ENCODE measurements around the gene SFT2D3.

Gene SFT2D3, protein sequence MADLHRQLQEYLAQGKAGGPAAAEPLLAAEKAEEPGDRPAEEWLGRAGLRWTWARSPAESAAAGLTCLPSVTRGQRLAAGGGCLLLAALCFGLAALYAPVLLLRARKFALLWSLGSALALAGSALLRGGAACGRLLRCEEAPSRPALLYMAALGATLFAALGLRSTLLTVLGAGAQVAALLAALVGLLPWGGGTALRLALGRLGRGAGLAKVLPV

DNA sequence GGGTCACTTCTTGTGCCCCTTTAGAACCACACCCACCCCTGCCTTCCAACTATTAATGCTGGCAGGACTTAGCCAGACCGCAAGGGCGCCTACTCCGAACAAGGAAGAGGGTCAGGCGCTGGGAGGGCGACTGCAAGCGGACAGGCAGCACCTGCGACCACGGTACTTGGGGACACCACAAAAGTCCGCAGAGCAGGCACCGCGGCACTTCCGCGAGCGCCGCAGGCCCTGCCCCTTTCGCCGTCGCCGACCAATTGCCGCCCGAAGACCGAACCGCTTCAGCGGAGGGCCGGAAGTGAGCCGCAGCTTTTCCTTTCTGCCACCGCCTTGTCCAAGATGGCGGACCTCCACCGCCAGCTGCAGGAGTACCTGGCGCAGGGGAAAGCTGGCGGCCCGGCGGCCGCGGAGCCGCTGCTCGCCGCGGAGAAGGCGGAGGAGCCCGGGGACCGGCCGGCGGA, at the start of gene SFT2D3:
Gene SFT2D3, plus strand, starts transcription at position 305 of the 458 bp plus-strand sequence. Its CDS starts 32 bp downstream, at position 337.
- peak; percentile 97 for DNase-seq

DNA sequence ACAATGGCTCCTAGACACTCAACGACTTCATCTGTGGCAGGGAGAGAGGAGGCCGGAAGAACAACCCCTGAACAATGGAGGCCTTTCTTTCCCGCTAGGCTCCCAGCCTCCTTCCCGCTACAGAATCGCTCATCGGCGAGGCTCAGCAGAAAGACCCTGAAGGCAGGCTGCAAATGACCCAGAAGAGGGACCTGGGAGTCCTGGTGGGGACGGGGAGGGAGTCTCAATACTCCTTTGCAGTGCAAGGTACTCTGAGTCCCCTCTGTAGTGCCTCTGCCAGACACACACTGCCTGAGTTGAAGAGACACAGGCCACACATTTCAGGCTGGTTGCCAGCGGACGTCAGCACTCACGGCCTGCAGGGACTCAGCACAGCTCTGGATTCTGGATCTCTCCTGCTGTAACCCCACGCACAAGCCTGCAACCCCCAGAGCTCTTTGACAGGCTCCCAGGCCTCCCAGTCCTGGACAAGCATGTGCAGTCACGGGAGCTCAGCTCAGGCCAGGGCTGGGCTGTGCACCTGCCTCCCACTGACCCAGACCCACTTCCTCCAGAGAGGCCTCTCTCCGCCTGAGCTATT, 49.2 kb upstream of the SFT2D3 start:
- DNase-seq, result peak; percentile 30

DNA sequence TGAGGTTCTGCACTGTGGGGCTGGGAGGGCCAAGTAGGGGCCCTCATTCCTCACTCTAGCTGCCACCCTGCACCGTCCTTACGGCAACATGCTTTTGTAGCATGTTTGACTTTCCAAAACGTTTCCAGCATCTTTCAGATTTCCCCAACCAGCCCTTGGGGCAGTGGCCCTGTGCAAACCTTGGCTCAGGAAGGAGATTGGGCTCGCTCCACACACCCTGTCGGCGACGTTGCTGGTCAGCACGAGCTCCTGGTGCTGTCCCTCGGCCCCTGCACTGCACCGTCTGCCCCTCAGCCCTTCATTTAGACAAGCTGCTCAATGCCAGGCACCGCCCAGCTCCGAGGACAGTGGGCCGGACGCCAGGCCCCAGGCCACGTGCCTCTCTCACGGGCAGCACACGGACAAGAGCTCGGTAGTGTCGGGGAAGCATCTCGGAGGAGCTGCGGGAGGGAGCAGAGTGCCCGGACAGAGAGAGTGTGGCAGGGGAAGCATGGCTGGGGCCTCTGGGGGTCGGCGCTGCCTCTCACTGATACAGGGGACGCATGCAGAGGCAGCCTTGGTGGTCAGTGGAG, 48.4 kb upstream of the SFT2D3 start:
- DNase-seq, result no peak

DNA sequence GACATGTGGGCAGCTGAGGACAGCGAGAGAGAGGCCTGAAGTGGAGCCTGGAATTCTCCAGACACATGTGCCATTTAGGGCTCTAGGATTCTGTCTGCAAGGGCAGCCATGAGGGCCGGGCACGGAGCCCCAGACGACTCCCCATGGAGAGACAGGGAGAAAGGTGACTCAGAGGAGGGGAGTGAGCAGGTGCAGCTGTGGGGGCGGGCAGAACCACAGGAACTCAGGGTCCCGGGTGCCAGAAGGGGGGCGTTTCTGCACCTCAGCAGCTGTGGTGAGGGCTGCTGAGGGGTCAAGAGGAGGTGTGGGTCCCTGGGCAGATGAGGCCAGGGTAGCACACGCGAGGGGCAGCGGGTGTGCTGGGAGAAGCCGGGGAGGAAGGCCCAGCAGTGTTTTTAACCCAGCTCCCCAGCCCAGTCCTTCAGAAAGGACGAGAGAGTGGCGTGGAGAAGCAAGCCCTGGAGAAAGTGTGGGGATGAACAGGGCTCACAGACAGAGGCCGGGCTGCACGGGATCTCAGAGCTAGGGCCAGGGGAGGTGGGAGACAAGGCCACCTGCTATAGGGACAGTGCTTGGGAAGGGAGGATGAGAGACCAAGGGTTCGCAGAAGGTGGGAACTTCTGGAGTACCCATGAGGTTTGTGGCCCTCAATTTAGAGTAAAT, 47.7 kb upstream of the SFT2D3 start:
- DNase-seq, result no peak

DNA sequence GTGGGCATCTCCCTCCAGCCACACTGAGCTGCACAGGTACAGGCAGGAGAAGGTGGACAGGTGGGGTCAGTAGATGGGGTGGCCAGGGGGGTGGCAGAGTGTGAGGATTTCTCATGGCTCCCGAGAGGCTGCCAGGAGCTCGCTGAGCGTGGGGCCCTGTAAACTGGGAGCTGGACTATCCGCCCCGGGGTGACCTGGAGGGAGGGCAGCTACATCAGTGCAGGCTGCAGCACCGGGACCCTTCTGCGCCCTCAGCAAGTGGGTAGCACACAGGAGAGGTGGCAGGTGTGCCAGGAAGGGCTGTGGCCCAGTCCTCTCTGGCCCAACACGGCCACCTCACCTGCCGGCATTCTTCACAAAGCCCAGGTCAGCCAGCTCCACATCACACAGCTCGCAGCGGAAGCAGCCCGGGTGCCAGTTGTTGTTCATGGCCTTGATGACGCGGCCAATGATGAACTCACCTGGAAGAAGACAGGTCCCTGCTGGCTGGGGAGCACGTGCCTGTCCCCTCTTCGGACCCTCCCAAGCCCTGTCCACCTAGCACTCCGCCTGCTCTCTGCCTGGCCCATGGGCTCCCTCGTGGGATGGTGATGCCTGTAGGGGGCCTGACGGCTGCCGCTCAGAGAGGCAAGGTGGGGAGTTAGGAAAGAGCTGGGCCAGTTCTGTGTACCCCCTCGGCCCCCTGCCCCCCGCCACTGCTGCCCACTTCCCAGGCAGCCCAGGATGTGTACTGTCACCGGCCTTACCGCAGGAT, 47.0 kb upstream of the SFT2D3 start:
- no peak for DNase-seq

DNA sequence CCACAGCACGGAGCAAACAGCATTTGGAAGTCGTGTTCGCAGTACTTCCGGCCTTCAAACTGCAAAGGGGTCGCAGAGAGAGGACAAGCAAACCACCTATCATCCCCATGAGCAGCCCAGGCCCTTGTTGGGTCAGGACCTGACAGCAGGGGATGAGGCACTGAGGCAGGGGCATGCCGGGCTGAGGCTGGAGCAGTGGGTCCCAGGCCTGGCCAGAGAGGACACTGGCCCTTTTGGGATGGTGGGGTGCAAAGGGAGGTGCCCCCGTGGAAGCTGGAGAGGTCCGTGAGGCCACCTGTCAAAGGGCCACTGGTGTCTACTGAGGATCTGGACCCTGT, 46.5 kb upstream of the SFT2D3 start:
- DNase-seq, result no peak

DNA sequence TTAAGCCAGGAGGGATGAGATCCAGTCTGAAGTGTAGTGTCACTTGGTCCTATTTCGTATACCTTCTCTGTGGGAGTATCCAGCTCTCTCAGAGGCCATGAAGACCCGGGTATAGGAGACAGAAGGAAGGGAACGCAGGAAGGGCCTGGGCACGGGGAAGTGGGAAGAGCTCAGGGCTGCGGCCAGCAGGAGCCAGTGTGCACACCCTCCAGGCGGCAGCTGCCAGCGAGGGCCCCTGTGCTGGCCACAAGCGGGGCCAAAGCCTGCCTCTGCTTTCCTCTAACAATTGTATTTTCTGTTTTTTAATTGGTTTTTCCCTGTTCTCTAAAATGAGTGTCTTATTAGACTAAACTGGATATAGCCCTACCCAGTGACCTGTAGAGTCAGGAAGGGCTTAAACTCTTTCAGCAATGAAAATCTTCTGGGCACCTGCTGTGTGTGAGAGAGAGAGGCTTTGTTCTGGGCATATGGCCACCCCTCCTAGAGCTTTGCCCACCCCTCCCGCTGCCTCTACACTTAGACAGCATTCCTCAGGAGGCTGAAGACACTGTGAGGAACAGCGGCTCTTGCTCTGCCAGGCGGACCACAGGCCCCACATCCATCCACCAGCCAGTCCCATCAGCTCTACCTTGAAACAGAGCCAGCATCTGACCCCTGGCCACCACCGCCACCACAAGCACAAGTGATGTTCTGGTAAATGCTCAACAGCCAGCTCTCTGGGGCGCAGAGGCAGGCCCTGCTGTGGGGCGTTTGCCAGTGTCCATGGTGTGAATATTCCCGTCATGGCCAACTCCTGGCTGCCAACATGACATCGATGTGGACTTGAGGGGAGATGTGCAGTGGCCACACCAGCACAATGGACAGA, 45.9 kb upstream of the SFT2D3 start:
- no peak for DNase-seq

DNA sequence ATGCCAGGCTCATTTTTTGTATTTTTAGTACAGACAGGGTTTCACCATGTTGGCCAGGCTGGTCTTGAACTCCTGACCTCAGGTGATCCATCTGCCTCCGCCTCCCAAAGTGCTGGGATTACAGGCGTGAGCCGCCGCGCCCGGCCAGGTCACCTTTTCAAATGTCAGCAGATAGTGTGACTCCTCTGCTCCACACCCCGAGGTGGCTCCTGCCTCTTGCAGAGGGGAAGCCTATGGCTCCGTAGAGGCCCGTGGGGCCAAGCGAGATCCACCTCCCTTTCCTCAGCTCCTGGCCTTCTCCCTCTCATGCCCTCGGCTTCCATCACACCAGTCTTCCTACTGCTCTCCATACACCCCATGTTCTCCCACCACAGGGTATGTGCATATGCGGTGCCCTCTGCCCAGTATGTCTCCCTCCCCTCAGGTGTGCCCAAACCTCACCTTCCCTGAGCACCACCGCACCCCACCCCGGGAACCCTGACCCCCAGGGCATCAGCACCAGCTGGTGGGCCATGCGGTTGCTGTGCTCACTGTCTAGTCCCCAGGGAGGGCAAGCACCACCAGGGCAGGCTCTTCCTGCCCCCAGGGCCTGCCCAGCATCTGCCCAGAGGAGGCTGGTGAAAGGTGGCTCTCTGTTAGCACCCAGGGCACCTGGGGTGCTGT, 44.6 kb upstream of the SFT2D3 start:
- DNase-seq, result no peak

DNA sequence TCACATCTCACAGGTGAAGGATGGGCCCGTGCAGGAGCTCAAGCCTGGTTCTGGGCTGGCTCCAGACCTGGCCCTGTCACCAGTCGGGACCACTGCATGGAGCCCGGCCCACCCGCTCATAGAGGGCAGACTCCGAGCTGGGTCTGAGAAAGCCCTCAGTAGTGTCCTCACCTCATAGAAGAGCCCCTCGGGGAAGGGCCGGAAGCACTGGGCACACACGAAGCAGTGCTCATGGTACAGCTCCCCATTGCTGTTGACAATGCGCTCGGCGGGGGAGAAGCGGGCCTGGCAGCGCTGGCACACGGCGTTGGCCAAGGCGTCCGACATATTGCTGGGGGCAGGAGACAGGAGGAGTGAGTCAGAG, 44.1 kb upstream of the SFT2D3 start:
- DNase-seq, result no peak

DNA sequence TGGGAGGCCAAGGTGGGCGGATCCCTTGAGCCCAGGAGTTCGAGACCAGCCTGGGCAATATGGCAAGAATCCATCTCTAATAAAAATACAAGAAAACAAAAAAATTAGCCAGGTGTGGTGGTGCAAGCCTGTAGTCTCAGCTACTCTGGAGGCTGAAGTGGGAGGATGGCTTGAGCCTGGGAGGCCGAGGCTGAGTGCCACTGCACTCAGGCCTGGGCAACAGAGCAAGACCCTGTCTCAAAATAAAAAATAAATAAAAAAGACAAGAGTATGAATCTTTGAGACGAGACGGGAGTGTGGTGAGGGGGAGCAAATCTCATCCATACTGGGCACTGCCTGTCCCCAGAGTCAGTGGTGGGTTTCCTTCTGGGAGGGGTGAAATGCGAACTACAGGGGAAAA, 43.2 kb upstream of the SFT2D3 start:
- DNase-seq, result no peak

DNA sequence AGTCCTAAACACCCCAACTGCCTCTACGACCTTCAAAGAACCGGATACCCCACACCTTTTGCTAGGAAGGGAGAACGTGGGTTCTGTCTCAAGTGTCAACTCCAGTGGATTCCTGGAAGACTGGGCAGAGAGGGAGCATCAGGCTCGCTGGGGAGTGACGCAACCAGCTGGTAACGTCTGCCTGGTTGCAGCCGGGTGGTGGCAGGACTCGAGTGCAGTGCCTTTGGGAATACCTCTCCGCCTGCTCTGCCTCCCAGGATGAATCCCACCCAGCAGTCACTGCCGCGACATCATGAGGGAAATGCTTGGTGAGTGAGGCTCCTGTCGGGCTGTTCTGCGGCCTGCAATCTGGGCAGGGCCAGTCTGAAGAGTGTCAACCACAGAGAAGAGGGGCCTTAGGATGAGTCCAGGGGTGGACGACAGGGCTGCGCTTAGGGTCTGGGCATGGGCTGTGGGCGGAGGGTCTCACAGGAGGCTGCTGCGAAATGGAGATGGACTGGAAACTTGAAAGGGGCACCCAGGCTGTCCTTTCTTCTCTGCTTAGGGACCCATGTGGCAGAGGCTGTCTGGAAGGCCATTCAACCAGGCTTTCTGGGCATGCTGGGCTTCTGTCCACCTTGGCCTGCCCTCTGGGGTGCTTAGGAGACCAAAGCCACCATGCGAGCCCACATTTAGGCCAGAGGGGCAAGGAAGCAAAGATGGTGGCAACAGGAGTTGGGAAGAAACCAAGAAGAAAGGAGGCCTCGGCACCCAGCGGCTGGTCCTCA, 42.5 kb upstream of the SFT2D3 start:
- no peak for DNase-seq

DNA sequence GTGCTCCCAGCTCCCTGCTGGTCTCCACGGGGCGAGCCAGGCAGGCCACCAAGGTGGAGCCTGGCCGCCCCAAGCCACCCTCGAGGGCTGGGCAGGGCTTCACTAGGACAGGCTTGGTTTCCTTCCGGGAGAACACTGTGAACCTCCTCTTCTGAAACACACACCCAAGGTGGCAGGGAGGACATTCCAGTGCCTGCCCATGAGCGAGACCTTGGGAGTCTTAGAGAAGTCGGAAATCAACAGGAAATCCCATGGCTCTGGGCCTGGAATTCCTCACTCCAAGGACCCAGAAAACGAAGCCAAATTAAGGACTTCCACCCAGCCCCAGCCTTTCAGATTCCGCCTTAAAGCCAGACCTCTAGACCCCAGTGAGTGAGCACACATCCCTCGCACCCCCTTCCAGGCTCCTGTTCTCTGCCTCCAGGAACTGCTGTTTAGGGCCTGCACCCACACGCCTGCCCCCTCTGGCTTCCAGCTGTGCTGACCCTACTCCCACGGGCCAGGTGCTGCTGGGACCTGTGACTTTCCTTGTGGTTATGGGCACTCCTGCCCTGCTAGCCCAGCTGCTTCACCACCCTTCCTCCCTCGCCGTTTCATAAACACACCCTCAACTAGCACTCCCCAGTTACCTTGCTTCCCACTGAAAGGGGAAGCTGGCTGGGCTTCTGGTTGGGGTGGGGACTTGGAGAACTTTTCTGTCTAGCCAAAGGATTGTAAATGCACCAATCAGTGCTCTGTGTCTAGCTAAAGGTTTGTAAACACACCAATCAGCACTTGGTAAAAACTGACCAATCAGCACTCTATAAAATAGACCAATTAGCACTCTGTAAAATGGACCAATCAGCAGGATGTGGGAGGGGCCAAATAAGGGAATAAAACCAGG, 41.6 kb upstream of the SFT2D3 start:
- DNase-seq, result peak; percentile 42

DNA sequence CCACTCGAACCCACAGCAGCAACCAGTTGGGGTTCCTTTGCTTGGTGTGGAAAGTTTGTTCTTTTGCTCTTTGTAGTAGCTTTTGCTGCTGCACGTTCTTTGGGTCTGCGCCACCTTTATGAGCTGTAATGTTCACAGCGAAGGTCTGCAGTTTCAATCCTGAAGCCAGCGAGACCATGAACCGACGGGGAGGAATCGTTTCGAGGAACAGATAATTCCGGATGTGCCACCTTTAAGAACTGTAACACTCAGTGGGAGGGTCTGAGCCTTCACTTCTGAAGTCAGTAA, 41.1 kb upstream of the SFT2D3 start:
- DNase-seq, result no peak

DNA sequence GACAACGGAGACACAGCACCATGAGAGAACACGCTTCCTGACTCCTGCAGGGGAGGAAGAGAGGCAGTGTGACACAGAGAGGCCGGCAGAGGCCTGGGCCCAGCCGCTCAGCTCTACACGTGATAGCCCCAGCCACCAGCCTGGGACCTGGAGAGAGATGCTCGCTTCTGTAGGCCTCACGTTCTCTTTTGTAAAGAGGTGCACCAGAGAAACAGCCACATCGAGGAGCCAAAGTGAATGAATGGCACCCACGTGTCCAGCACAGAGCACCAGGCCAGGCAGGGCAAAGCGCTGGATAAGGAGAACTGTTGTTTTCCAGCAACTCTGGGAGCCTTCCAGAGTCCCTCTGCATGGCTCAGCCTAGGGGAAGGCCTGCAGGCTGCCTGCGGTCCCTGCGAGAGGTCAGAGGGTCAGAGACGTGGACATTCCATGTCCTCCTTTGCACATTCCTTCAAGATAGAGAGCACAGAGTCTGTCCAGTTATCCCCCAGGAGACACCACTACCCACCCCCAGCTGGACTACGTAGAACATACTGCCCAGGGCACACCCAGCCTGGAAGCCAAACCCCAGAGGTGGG, 40.1 kb upstream of the SFT2D3 start:
- DNase-seq, result no peak

DNA sequence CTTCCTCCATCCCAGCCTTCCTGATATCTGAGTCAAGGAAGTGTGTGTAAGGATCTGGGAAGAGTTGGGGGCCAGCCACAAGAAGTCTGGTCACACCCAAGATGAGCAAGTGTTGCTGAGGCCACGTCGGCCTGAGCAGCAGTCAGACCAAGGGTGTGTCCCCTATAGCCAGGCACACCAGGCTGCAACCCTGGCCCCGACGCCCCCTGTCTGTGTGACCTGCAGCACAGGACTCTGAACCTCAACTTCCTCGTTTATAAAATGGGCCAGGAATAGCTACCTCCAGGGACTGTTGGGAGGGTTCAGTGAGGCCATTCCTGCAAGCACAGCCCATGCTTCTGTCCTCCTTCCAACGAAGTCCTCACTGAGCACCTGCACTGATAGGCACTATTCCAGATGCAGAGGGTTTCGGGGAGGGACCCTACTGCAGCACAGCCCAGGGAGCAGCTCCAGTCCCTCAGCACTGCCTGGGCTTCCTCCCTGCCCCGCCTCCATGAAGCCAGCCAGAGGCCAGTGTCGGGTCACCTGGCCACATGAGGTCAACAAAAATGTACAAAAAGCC, 39.3 kb upstream of the SFT2D3 start:
- no peak for DNase-seq

DNA sequence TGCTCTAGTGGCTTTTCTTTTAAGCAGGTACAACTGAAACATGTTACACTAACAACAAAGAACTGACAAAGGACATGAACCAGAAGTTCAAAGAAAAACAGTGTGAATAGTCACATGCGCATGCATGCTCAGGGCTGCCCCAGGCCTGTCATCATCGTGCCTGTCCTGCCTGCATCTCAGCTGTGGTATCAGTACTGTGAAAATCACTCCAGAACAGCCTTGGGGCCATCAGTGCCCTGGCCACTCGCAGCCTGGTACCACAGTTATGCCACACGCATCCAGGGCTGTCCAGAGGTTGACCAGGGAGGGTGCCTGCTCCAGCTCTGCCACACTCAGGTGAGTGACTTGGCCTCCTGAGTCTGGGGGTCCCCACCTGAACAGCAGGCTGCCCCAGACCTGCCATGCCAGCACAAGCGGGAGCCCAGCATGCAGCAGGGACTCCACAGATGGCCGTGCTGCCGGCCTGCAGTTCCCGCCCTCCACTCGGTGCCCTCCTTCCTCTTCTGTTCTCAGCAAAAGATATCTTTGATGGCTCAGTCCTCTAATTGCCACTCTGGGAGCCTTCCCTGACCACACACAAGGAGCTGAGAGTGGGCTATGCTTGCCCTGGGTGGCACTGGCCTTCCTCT, 38.2 kb upstream of the SFT2D3 start:
- no peak for DNase-seq

DNA sequence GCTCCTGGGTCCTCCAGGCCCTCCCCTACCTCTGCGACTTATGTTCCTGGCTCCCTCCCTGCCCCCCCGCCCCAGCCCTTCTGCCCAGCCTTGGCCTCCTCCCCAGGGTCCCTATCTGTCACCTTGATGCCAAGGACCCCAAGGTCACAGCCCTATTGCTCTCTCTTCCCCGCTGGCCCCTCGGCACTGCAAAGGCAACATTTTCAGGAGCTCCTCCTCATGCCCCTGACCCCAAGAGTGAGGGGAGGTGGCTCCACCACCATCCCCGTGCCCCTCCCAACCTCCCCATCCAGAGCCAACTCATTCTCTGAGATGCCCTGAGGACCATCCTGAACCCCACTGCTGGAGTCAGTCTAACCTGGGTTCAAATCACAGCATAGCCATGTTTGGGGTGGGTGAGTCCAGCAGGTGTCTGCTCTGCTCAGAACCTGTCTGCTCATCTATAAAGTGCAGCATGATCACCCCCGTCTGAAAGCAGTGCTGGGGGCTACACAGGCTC, 37.7 kb upstream of the SFT2D3 start:
- DNase-seq, result no peak

DNA sequence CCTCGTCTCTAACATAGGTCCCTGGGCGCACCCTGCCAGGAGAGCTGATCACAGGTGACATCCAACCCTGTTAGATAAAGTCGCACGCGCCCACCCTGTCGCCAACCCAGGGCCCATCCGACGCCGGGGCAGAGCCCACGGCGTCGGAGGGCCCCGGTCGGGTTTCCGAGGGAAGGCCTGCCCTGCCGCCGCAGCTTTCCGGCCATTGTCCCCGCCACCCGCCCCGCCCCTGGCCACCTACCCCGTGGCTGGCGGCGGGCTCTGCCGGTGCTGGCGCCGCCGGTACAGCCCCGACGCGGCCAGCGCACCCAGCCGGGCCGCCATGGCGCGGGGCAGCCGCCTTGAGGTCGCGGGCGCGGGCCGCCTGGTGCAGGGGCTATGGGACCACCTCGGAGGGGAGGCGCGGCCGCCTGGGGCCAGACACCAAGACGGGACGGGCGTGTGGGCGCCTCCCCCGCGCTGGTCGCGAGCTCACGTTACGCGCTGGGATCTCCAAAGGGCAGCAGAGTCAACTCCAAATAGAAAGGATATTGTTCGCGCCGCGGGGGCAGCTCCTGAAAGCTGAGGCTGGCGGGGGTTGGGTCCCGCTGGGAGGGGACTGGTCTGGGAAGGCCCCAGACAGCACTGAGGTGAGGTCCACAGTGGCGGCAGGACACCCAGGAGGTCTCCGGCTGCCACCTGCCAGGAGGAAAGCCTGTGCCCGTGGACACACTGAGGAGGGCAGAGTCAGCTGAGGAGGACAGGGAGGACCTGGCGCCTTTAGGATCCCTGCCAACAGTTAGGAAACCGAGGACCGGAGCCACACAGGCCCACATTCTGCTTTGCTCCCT, 37.0 kb upstream of the SFT2D3 start:
- DNase-seq, result no peak

Measured in hematopoietic multipotent progenitor cell treated with erythropoietin and hydrocortisone succinate and interleukin-3 and kit ligand, for 4 days (in vitro differentiated cells).